Neural progenitor cell (in vitro differentiated cells): Measurements from ENCODE around the gene SSC4D.
"Not testable (repeated sequence)": the region's sequence is repeated elsewhere in the genome, so short reads cannot be mapped to it uniquely, and the experiment has no call there.

Source experiments
- EZH2 ChIP-seq: fragments of 200-600 bp; sonication (generic); IDR thresholded peaks from 2 replicates; pipeline ENCODE4 v1.6.1; 2017; ENCODE audit warnings: antibody characterized with exemption, mild to moderate bottlenecking, moderate library complexity
- EZH2phosphoT487 ChIP-seq: fragments of 200-600 bp; sonication (generic); IDR thresholded peaks from 2 replicates; pipeline ENCODE4 v1.6.1; 2017; ENCODE audit warnings: antibody characterized with exemption

- TF ChIP-seq EZH2, EZH2phosphoT487: not testable (repeated sequence)
Observed at GRCh38 chr7:76403097-76403496, 6.4 kb downstream of the SSC4D start.
